RPMI7951 (cell line): Measurements from ENCODE around the gene FADS1. TPM values are rescaled to one million over a fixed set of nuclear protein-coding genes. Genes with fewer than 3 reads are reported as not detected.
A peak's percentile ranks its signal among the peaks of the same experiment; 100 is the strongest.

Experiments
- DNase-seq: peaks from one replicate; pipeline ENCODE4 v3.0.0-alpha.2; 2012; ENCODE audit warnings: low read depth
- total RNA-seq: library from RNA; depleted of rRNA; stranded (reverse); fragments of >200 nt; shearing (Covaris generic); gene quantifications from 2 replicates; pipeline ENCODE4 v1.2.3, GENCODE V29; 2014

FADS1 gene
- total RNA-seq, 1 experiment from 2014 or later: 50.6 TPM

GRCh38 chr11:61777234-61778090 is 39.3 kb downstream of the FADS1 start:
- peak; percentile 22 for DNase-seq

GRCh38 chr11:61776561-61777075 is 40.2 kb downstream of the FADS1 start:
- peak; percentile 38 for DNase-seq

GRCh38 chr11:61775606-61776554 is 40.9 kb downstream of the FADS1 start:
- DNase-seq: no peak

- no peak for DNase-seq
Observed at GRCh38 chr11:61775106-61775505, 41.7 kb downstream of the FADS1 start.

- no peak for DNase-seq
Observed at GRCh38 chr11:61774411-61774810, 42.4 kb downstream of the FADS1 start.

- DNase-seq: no peak
Observed at GRCh38 chr11:61773809-61774208, 43.0 kb downstream of the FADS1 start.

- DNase-seq: no peak
Observed at GRCh38 chr11:61773356-61773755, 43.4 kb downstream of the FADS1 start.

- no peak for DNase-seq
Observed at GRCh38 chr11:61771985-61772455, 44.8 kb downstream of the FADS1 start.

- DNase-seq: no peak
Observed at GRCh38 chr11:61771195-61771894, 45.5 kb downstream of the FADS1 start.

GRCh38 chr11:61769946-61770683 is 46.7 kb downstream of the FADS1 start:
- DNase-seq: no peak

- DNase-seq: no peak
Observed at GRCh38 chr11:61769169-61769920, 47.5 kb downstream of the FADS1 start.

GRCh38 chr11:61768376-61769076 is 48.3 kb downstream of the FADS1 start:
- DNase-seq: no peak

GRCh38 chr11:61766353-61766841 is 50.4 kb downstream of the FADS1 start:
- DNase-seq: no peak

GRCh38 chr11:61765550-61766253 is 51.1 kb downstream of the FADS1 start:
- no peak for DNase-seq

- no peak for DNase-seq
Observed at GRCh38 chr11:61764606-61765260, 52.1 kb downstream of the FADS1 start.

- DNase-seq: no peak
Observed at GRCh38 chr11:61763930-61764605, 52.7 kb downstream of the FADS1 start.

- no peak for DNase-seq
Observed at GRCh38 chr11:61762798-61763197, 54.0 kb downstream of the FADS1 start.

- no peak for DNase-seq
Observed at GRCh38 chr11:61762223-61762615, 54.6 kb downstream of the FADS1 start.
